Stimulated activated CD8-positive, alpha-beta memory T cell treated with anti-CD3 and anti-CD28 coated beads, Interleukin-15, amount 100 ng/mL, for 48 hours (primary cell): ENCODE data around the gene SEC14L6.

Source experiments
- DNase-seq, 2 donors: peaks; one replicate each; pipeline ENCODE4 v3.0.0-alpha.2; 2020; ENCODE audit warnings: low read depth in 2 of 2

Gene SEC14L6

GRCh38 chr22:30535182-30535581, 11.4 kb downstream of the SEC14L6 start:
- DNase-seq: no peak

GRCh38 chr22:30531651-30532608, 14.6 kb downstream of the SEC14L6 start:
- DNase-seq: no peak

GRCh38 chr22:30526656-30527055, 19.9 kb downstream of the SEC14L6 start:
- no peak for DNase-seq

- no peak for DNase-seq
Observed at GRCh38 chr22:30523646-30524489, 22.7 kb downstream of the SEC14L6 start.

- DNase-seq: no peak
Observed at GRCh38 chr22:30521368-30522156, 25.0 kb downstream of the SEC14L6 start.

- DNase-seq: no peak
Observed at GRCh38 chr22:30519842-30520425, 26.6 kb downstream of the SEC14L6 start.

- no peak for DNase-seq
Observed at GRCh38 chr22:30516731-30517130, 29.8 kb downstream of the SEC14L6 start.

- DNase-seq: no peak
Observed at GRCh38 chr22:30516273-30516672, 30.3 kb downstream of the SEC14L6 start.

- no peak for DNase-seq
Observed at GRCh38 chr22:30514252-30514651, 32.3 kb downstream of the SEC14L6 start.

- no peak for DNase-seq
Observed at GRCh38 chr22:30513462-30513861, 33.1 kb downstream of the SEC14L6 start.

GRCh38 chr22:30511911-30512310, 34.6 kb downstream of the SEC14L6 start:
- DNase-seq: no peak

- no peak for DNase-seq
Observed at GRCh38 chr22:30511109-30511508, 35.4 kb downstream of the SEC14L6 start.

- no peak for DNase-seq
Observed at GRCh38 chr22:30508216-30508615, 38.3 kb downstream of the SEC14L6 start.

- no peak for DNase-seq
Observed at GRCh38 chr22:30507670-30508069, 38.9 kb downstream of the SEC14L6 start.

GRCh38 chr22:30506507-30506968, 40.0 kb downstream of the SEC14L6 start:
- DNase-seq: no peak

- DNase-seq: no peak
Observed at GRCh38 chr22:30503551-30503950, 43.0 kb downstream of the SEC14L6 start.

- DNase-seq: no peak
Observed at GRCh38 chr22:30502911-30503310, 43.6 kb downstream of the SEC14L6 start.

- DNase-seq: no peak
Observed at GRCh38 chr22:30502153-30502552, 44.4 kb downstream of the SEC14L6 start.

GRCh38 chr22:30500628-30501027, 45.9 kb downstream of the SEC14L6 start:
- no peak for DNase-seq

- DNase-seq: no peak
Observed at GRCh38 chr22:30497466-30498150, 48.9 kb downstream of the SEC14L6 start.
